GM18867 (cell line): ENCODE measurements around the gene ADORA1.

Source experiments
- ATAC-seq: cut with Tn5 transposase; IDR thresholded peaks from one replicate; pipeline ENCODE4 v1.9.1; 2021; ENCODE audit warnings: mild to moderate bottlenecking, moderate library complexity; ENCODE audit not compliant: unreplicated experiment

Gene ADORA1

DNA sequence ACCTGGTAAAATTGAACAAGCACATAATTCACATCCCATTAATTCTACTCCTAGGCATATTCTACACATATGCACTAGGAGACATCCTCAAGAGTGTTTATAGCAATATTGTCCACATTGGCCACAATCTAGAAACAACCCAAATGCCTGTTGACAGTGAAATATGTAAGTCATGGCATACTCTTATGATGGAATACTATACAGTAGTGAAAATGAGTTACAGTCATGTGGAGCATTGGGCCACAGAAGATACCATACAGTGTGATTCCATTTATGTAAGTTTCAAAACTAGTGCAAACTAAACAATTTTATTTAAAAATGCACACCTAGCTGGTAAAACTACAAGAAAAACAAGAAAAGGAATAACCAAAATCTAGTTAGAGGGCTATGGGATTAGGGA, 82.8 kb downstream of the ADORA1 start:
- ATAC-seq = no peak

DNA sequence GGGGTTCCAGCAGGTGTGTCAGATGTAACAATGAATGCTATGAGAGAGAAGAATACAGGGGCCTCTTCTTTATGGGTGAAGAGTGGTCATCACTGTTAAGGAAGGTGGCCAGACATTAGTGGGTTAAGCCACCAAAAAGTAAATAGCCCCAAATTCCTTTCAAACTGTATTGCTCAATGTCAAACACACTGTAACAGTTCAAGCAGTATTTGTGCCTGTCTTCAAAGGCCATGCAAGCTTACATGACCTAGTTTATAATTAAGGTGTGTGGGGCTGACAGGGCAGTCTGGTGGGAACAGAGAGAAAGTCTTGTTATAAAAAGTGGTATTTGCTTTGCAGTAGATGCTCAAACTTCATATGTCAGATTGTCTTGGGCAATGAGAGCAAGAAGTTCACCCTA, 83.5 kb downstream of the ADORA1 start:
- ATAC-seq = no peak

DNA sequence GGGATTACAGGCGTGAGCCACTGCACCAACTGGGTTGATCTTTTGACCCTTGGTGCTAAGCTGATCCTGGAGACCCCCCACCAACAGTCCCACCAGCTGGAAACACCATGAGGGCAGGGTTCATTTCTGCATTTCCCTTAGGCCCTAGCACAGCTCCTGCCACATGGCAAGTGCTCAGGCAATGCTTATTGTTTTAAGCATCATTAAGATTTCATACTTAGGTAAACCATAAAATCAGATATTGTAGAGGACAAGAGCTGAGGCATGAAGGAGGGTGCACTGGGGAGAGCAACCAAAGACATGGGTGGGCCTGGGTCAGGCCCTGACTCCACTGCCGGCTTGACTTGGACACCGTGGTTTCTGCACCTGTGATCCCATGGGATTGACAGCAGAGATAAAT, 84.3 kb downstream of the ADORA1 start:
- ATAC-seq = no peak

DNA sequence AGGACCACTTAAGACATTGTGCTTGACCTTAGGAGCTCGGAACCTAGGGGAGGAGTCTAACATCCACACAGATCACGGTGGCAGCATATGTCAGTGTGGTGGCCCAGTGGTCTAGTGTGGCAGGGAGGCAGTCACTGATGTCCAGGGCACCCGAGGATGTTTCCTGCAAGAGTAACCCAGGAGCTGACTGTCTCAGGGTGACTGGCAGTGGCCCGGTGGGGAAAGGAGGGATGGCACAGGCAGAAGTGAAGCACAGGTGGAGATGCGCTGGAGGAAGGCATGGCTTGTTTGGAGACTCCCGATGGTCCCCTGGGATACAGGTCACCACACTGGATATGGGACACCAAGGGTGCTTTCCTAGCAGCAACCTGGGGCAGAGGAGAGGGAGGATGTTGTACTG, 85.6 kb downstream of the ADORA1 start:
- no peak for ATAC-seq

DNA sequence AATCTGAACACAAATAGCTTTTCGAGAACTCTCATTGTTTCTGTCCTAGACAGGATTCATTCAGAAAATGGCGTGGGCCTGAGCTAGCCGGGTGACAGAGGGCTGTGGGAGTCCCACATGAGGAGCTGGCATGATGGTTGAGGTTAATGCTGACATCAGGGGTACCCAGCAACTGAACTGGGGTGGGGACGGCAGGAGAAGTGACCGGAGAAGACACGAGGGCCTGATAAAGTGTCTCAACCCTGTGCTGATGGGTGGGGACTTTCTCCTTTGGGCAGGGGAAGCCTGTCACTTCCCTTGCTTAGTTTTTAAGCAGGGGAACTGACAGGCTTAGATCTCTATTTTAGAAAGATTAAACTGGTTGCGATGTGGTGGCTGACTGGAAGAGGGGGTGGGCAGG, 87.3 kb downstream of the ADORA1 start:
- ATAC-seq = no peak

DNA sequence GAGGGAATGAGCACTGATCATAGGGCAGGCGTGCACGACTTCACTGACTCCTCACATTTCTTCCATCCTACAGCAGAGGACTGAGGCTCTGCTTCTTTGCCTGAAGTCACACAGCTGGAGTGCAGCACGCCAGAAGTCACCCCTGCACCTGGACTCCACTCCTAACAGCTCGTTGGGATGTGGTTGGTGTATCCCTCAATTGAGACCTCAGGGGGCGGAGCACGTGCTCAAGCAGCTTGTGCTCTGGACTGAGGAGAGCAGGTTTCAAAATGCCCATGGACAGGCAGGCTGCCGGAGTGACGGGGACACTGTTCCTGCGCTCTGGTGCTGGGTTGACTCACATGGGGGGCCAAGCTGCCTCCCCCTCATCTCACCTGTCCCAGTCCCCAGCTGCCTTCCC, 88.0 kb downstream of the ADORA1 start:
- ATAC-seq = no peak

DNA sequence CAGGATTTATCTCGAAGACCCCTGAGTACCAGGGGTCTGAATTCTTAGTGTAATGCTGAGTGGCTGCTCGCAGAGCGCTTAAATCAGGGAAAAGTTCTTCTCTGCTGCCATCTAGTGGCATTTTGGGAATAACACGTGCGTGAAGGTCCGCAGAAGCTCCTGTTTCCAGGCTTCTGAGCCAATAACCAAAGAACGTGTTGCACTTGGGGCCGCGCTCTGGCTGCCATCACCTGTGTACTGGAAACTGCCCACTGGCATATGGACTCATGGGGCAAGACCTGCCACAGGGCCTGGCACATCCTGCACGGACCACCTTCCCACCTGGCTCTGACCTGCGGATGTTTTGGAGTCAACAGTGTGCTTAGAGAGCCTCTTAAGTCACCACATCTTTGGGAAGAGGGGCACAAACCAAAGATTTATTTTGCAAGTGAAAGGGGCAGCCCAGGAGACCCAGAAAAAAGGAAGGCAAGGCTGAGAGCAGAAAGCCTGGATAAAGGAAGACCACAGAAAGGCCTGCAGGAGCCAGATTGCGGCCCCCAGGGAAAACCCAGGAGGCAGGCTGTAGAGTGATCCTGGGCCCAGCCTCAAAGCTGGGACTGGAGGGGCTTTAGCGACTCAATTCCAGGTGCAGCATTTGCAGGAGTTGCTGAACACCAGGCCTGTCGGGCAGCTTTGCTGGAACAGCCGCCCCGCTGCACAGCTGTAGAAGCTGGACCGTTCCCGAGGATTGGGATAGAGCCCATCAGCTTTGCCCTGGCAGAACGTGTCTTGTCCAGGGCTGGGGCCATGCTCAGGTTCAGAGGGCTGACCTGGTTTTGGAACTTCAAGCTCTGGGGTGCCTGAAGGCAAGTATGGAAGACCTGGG, 89.0 kb downstream of the ADORA1 start:
- ATAC-seq = no peak
